GM12873 (cell line): Measurements from ENCODE around the gene MPDZ.

Experiments used
- CTCF ChIP-seq: IDR thresholded peaks from 2 replicates; pipeline ENCODE4 v1.5.1; 2012; ENCODE audit warnings: low read depth, mild to moderate bottlenecking, moderate library complexity, low read length, control low read depth; ENCODE audit not compliant: insufficient read depth; ENCODE audit errors: missing control alignments

MPDZ gene

GRCh38 chr9:13292782-13293181 is 13.3 kb upstream of the MPDZ start:
- TF ChIP-seq CTCF: no peak

- TF ChIP-seq CTCF: no peak
Observed at GRCh38 chr9:13292158-13292557, 12.7 kb upstream of the MPDZ start.

- no peak for TF ChIP-seq CTCF
Observed at GRCh38 chr9:13291718-13292117, 12.2 kb upstream of the MPDZ start.

GRCh38 chr9:13284011-13284410 is 4.5 kb upstream of the MPDZ start:
- TF ChIP-seq CTCF: no peak

GRCh38 chr9:13282998-13283397 is 3.5 kb upstream of the MPDZ start:
- TF ChIP-seq CTCF: no peak

- TF ChIP-seq CTCF: no peak
Observed at GRCh38 chr9:13281356-13282016, 2.0 kb upstream of the MPDZ start.

GRCh38 chr9:13278368-13279246 is 885 bp downstream of the MPDZ start:
- no peak for TF ChIP-seq CTCF
